CD4-positive, alpha-beta T cell (primary cell): ENCODE results near the gene DHRSX. TPM values are rescaled to one million over a fixed set of nuclear protein-coding genes. Genes with fewer than 3 reads are reported as not detected.
"Not testable (repeated sequence)": the region's sequence is repeated elsewhere in the genome, so short reads cannot be mapped to it uniquely, and the experiment has no call there.

Experiments
- ATAC-seq: fragments of 200-7000 bp; cut with Tn5 transposase; one replicate; pipeline ENCODE4 v1.10.0; 2022; ENCODE audit warnings: mild to moderate bottlenecking; ENCODE audit not compliant: poor library complexity
- CTCF ChIA-PET: fragments of 350-600 bp; sonication (Branson Sonifier 250); formaldehyde crosslinking; loops from one replicate; lab custom pipeline; 2021; ENCODE audit warnings: antibody characterized with exemption, inconsistent platforms; lab: Charles Lee
- POLR2A ChIA-PET: fragments of 350-600 bp; sonication (Branson Sonifier 250); formaldehyde crosslinking; loops from one replicate; lab custom pipeline; 2021; ENCODE audit warnings: antibody characterized with exemption, inconsistent platforms; lab: Charles Lee
- DNase-seq, 14 experiments: peaks; one replicate each; pipeline ENCODE4 v3.0.0-alpha.2; 2013 to 2020; ENCODE audit warnings: mixed read lengths in 2 of 14
- H3K27ac ChIP-seq, 2 donors: one replicate each; pipeline versions ENCODE4 v1.5.1 to v1.7.0; 2013; ENCODE audit warnings: low read length in 2 of 2, low read depth in 1 of 2, mild to moderate bottlenecking in 1 of 2
- H3K27me3 ChIP-seq, 2 experiments: 1 replicate in 1 of 2; 2 replicates in 1 of 2; pipeline versions ENCODE4 v1.6.1 to v1.7.0; 2013; ENCODE audit warnings: low read length in 2 of 2, control low read depth in 1 of 2, mild to moderate bottlenecking in 1 of 2, moderate library complexity in 1 of 2; ENCODE audit not compliant: insufficient read depth in 2 of 2, control insufficient read depth in 1 of 2
- H3K36me3 ChIP-seq: one replicate; pipeline ENCODE4 v1.6.1; 2013; ENCODE audit warnings: low read length, control low read depth; ENCODE audit not compliant: insufficient read depth
- H3K4me1 ChIP-seq: one replicate; pipeline ENCODE4 v1.6.1; 2013; ENCODE audit warnings: low read length, control low read depth; ENCODE audit not compliant: insufficient read depth
- H3K4me3 ChIP-seq: one replicate; pipeline ENCODE4 v1.5.1; 2013; ENCODE audit warnings: mild to moderate bottlenecking, low read length, moderate library complexity
- H3K9me3 ChIP-seq, 2 experiments: 1 replicate in 1 of 2; 2 replicates in 1 of 2; pipeline versions ENCODE4 v1.6.1 to v1.7.0; 2013; ENCODE audit warnings: low read length in 2 of 2, mild to moderate bottlenecking in 2 of 2, control low read depth in 1 of 2, moderate library complexity in 1 of 2; ENCODE audit not compliant: control insufficient read depth in 1 of 2, insufficient read depth in 1 of 2
- H3K27ac Mint-ChIP-seq: one replicate; pipeline ENCODE4 v1.8.0; 2020; ENCODE audit warnings: mixed read lengths
- H3K27me3 Mint-ChIP-seq: one replicate; pipeline ENCODE4 v1.8.0; 2021; ENCODE audit warnings: mixed read lengths
- H3K36me3 Mint-ChIP-seq: one replicate; pipeline ENCODE4 v1.8.0; 2021; ENCODE audit warnings: low read depth, mixed read lengths
- H3K4me1 Mint-ChIP-seq: one replicate; pipeline ENCODE4 v1.8.0; 2021; ENCODE audit warnings: low read depth, mixed read lengths
- H3K4me3 Mint-ChIP-seq: one replicate; pipeline ENCODE4 v1.8.0; 2020; ENCODE audit warnings: mild to moderate bottlenecking, mixed read lengths
- H3K9me3 Mint-ChIP-seq: one replicate; pipeline ENCODE4 v1.8.0; 2020; ENCODE audit warnings: mixed read lengths
- intact Hi-C, 2 experiments: fragments of 100-400 bp; cut with DNase I in 1 of 2; cut with micrococcal nuclease in 1 of 2; formaldehyde crosslinking; loops; one replicate each; pipeline versions ENCODE4 v1.15.1 to v1.9.0; 2023 to 2025; cut with DNase I, micrococcal nuclease
- total RNA-seq, 174 experiments: library from RNA in 2 of 174; stranded (reverse) in 2 of 174; gene quantifications; one replicate each; pipeline ENCODE4 v1.2.3 and lab custom pipeline; 2021 to 2026
- TF ChIP-seq, protein P1 (sequence below): fragments of 200-600 bp; IDR thresholded peaks from one replicate; pipeline ENCODE4 v1.8.0; 2022; ENCODE audit warnings: antibody characterized with exemption, mild to moderate bottlenecking

The DHRSX gene
- total RNA-seq, 2 experiments from 2014 or later = 12.1 to 13.9 TPM

GRCh38 chrX:2243913-2244460 is 256.8 kb downstream of the DHRSX start:
- no peak overlapping the region for H3K4me3 Mint-ChIP-seq
- H3K4me1 Mint-ChIP-seq = no peaks in the 10 kb centered on the region
- Histone ChIP-seq H3K4me1 (no peaks in the 10 kb centered on the region), H3K9me3 (peaks cover 6 to 54% of the 10 kb centered on the region in 2 experiments), H3K27ac (no peak overlapping the region), H3K27me3 (no peaks in the 10 kb centered on the region), H3K4me3 (no peak overlapping the region), H3K36me3 (peaks cover 11% of the 10 kb centered on the region)
- TF ChIP-seq, protein P1, sequence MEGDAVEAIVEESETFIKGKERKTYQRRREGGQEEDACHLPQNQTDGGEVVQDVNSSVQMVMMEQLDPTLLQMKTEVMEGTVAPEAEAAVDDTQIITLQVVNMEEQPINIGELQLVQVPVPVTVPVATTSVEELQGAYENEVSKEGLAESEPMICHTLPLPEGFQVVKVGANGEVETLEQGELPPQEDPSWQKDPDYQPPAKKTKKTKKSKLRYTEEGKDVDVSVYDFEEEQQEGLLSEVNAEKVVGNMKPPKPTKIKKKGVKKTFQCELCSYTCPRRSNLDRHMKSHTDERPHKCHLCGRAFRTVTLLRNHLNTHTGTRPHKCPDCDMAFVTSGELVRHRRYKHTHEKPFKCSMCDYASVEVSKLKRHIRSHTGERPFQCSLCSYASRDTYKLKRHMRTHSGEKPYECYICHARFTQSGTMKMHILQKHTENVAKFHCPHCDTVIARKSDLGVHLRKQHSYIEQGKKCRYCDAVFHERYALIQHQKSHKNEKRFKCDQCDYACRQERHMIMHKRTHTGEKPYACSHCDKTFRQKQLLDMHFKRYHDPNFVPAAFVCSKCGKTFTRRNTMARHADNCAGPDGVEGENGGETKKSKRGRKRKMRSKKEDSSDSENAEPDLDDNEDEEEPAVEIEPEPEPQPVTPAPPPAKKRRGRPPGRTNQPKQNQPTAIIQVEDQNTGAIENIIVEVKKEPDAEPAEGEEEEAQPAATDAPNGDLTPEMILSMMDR = no peak
- H3K36me3 Mint-ChIP-seq = peaks cover 73% of the 10 kb centered on the region
- no peak for ATAC-seq
- CTCF ChIA-PET = no interaction called here
- H3K27ac Mint-ChIP-seq = no peak overlapping the region
- intact Hi-C loops = no loop called here
- no peak for DNase-seq
- H3K9me3 Mint-ChIP-seq = peaks cover 8% of the 10 kb centered on the region
- H3K27me3 Mint-ChIP-seq = no peaks in the 10 kb centered on the region
- POLR2A ChIA-PET = no interaction called here

GRCh38 chrX:2242980-2243379 is 257.8 kb downstream of the DHRSX start:
- POLR2A ChIA-PET = no interaction called here
- Histone ChIP-seq H3K9me3 (peaks cover 6 to 51% of the 10 kb centered on the region in 2 experiments), H3K4me3 (no peak overlapping the region), H3K27ac (no peak overlapping the region), H3K4me1 (no peaks in the 10 kb centered on the region), H3K36me3 (peaks cover 16% of the 10 kb centered on the region), H3K27me3 (no peaks in the 10 kb centered on the region)
- Mint-ChIP-seq H3K36me3 (peaks cover 77% of the 10 kb centered on the region), H3K27ac (no peak overlapping the region), H3K4me3 (no peak overlapping the region), H3K9me3 (peaks cover 4% of the 10 kb centered on the region), H3K4me1 (no peaks in the 10 kb centered on the region), H3K27me3 (no peaks in the 10 kb centered on the region)
- TF ChIP-seq, protein P1 = no peak
- no peak for DNase-seq
- ATAC-seq = no peak
- CTCF ChIA-PET = no interaction called here
- intact Hi-C loops = no loop called here

DNA sequence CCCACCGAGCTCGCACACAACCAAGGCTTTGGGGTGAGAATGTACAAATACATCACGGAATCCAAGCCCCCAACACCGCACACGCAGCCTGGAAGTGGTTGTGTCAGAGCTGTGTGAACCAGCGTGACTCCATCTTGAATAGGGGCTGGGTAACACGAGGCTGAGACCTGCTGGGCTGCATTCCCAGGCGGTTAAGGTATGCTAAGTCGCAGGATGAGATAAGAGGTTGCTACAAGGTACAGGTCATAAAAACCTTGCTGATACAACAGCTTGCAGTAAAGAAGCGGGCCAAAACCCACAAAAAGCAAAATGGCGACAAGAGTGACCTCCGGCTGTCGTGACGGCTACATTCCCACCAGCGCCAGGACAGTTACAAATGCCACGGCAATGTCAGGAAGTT is 258.4 kb downstream of the DHRSX start:
- H3K4me3 ChIP-seq = no peak overlapping the region
- no peaks in the 10 kb centered on the region for H3K27me3 Mint-ChIP-seq
- H3K27me3 ChIP-seq = no peaks in the 10 kb centered on the region
- H3K4me3 Mint-ChIP-seq = no peak overlapping the region
- DNase-seq = no peak
- no peaks in the 10 kb centered on the region for H3K4me1 Mint-ChIP-seq
- H3K36me3 Mint-ChIP-seq = peaks cover 77% of the 10 kb centered on the region
- peaks cover 18% of the 10 kb centered on the region for H3K36me3 ChIP-seq
- no peak overlapping the region for H3K27ac Mint-ChIP-seq
- TF ChIP-seq, protein P1 = no peak
- CTCF ChIA-PET = no interaction called here
- POLR2A ChIA-PET = no interaction called here
- ATAC-seq = no peak
- intact Hi-C loops = no loop called here
- H3K9me3 Mint-ChIP-seq = peaks cover 4% of the 10 kb centered on the region
- no peaks in the 10 kb centered on the region for H3K4me1 ChIP-seq
- H3K9me3 ChIP-seq = peaks cover 6 to 45% of the 10 kb centered on the region in 2 experiments
- no peak overlapping the region for H3K27ac ChIP-seq

- H3K4me3 Mint-ChIP-seq, H3K4me1 Mint-ChIP-seq, H3K27ac Mint-ChIP-seq, H3K4me3 ChIP-seq, intact Hi-C loops, ATAC-seq, H3K27me3 ChIP-seq, CTCF ChIA-PET, H3K9me3 Mint-ChIP-seq, DNase-seq, H3K27me3 Mint-ChIP-seq, H3K4me1 ChIP-seq, H3K27ac ChIP-seq, POLR2A ChIA-PET: not testable (repeated sequence)
- peaks cover 6 to 49% of the 10 kb centered on the region in 2 experiments for H3K9me3 ChIP-seq
- H3K36me3 Mint-ChIP-seq = peaks cover 76% of the 10 kb centered on the region
- peaks cover 18% of the 10 kb centered on the region for H3K36me3 ChIP-seq
These were observed 259.3 kb downstream of the DHRSX start for GRCh38 chrX:2241496-2241895.

- H3K4me1 Mint-ChIP-seq, H3K27me3 ChIP-seq, CTCF ChIA-PET, H3K27ac ChIP-seq, H3K9me3 Mint-ChIP-seq, H3K27me3 Mint-ChIP-seq, H3K4me3 Mint-ChIP-seq, ATAC-seq, H3K27ac Mint-ChIP-seq, H3K4me1 ChIP-seq, H3K4me3 ChIP-seq, POLR2A ChIA-PET, DNase-seq, intact Hi-C loops: not testable (repeated sequence)
- Histone ChIP-seq H3K36me3 (peaks cover 18% of the 10 kb centered on the region), H3K9me3 (peaks cover 6 to 57% of the 10 kb centered on the region in 2 experiments)
- H3K36me3 Mint-ChIP-seq = peaks cover 77% of the 10 kb centered on the region
These were observed 260.0 kb downstream of the DHRSX start for GRCh38 chrX:2240761-2241160.
